OCI-LY7 (cell line): ENCODE results near the gene CDADC1. TPM values are rescaled to one million over a fixed set of nuclear protein-coding genes. Genes with fewer than 3 reads are reported as not detected.

Experiments
- BruUV-seq: library from RNA; stranded (reverse); fragments of 400-500 nt; replicated peaks from 2 replicates; lab custom pipeline; 2021; lab: Mats Ljungman, UMichigan
- CTCF ChIA-PET: fragments of 300-600 bp; sonication (Branson Sonifier 250); formaldehyde crosslinking; loops from one replicate; lab custom pipeline; 2022; ENCODE audit warnings: antibody characterized with exemption; ENCODE audit not compliant: unreplicated experiment; lab: Charles Lee
- POLR2A ChIA-PET: fragments of 300-600 bp; sonication (Branson Sonifier 250); formaldehyde crosslinking; loops from one replicate; lab custom pipeline; 2022; ENCODE audit warnings: antibody characterized with exemption; lab: Charles Lee
- DNase-seq: peaks from one replicate; pipeline ENCODE4 v3.0.0-alpha.2; 2015; ENCODE audit warnings: low spot score
- H2AFZ ChIP-seq: fragments of 200-600 bp; sonication (generic), shearing (Covaris generic); 2 replicates; pipeline ENCODE4 v1.6.1; 2014; ENCODE audit warnings: mild to moderate bottlenecking, antibody characterized with exemption, low read length, moderate library complexity
- H3K27ac ChIP-seq: fragments of 200-600 bp; sonication (generic); 2 replicates; pipeline ENCODE4 v1.5.1; 2014; ENCODE audit warnings: mixed run types, low read depth, mild to moderate bottlenecking, moderate library complexity, low read length, inconsistent platforms; ENCODE audit not compliant: poor library complexity, severe bottlenecking
- H3K36me3 ChIP-seq: fragments of 200-600 bp; sonication (generic); 2 replicates; pipeline ENCODE4 v1.6.1; 2014; ENCODE audit warnings: mild to moderate bottlenecking, antibody characterized with exemption, low read length, moderate library complexity, mixed read lengths; ENCODE audit not compliant: insufficient read depth
- H3K4me1 ChIP-seq: fragments of 200-600 bp; sonication (generic); 2 replicates; pipeline ENCODE4 v1.5.1; 2014; ENCODE audit warnings: mild to moderate bottlenecking, low read length; ENCODE audit not compliant: insufficient read depth, poor library complexity, severe bottlenecking
- H3K4me2 ChIP-seq: fragments of 200-600 bp; sonication (generic); 2 replicates; pipeline ENCODE4 v1.6.1; 2014; ENCODE audit warnings: mild to moderate bottlenecking, low read length
- H3K4me3 ChIP-seq: fragments of 200-600 bp; sonication (generic); 2 replicates; pipeline ENCODE4 v1.5.1; 2014; ENCODE audit warnings: mild to moderate bottlenecking, low read depth, low read length; ENCODE audit not compliant: poor library complexity, severe bottlenecking
- H3K79me2 ChIP-seq: fragments of 200-600 bp; sonication (generic); 2 replicates; pipeline ENCODE4 v1.6.1; 2016; ENCODE audit warnings: low read depth, mild to moderate bottlenecking, low read length, moderate library complexity, mixed read lengths; ENCODE audit not compliant: insufficient read depth
- H3K9me2 ChIP-seq: fragments of 200-600 bp; sonication (generic); 2 replicates; pipeline ENCODE4 v1.6.1; 2016; ENCODE audit warnings: mild to moderate bottlenecking, low read length, mixed read lengths; ENCODE audit not compliant: insufficient read depth
- H3K9me3 ChIP-seq: fragments of 200-600 bp; sonication (generic); 2 replicates; pipeline ENCODE4 v1.6.1; 2014; ENCODE audit warnings: mild to moderate bottlenecking, mixed run types, low read length, mixed read lengths
- H4K20me1 ChIP-seq: fragments of 200-600 bp; sonication (generic); 2 replicates; pipeline ENCODE4 v1.6.1; 2014; ENCODE audit warnings: mild to moderate bottlenecking, antibody characterized with exemption, low read length, moderate library complexity, mixed read lengths; ENCODE audit not compliant: insufficient read depth
- CTCF ChIP-seq: fragments of 200-600 bp; sonication (generic); conservative IDR thresholded peaks from 2 replicates; pipeline ENCODE4 v1.5.1; 2014; ENCODE audit warnings: mild to moderate bottlenecking, antibody characterized with exemption, low read length, moderate library complexity, mixed read lengths
- EZH2phosphoT487 ChIP-seq: fragments of 200-600 bp; sonication (generic); IDR thresholded peaks from 2 replicates; pipeline ENCODE4 v1.6.1; 2018; ENCODE audit warnings: low read depth, borderline replicate concordance, mild to moderate bottlenecking, mixed run types, antibody characterized with exemption, low read length, moderate library complexity, mixed read lengths
- intact Hi-C: fragments of 100-400 bp; cut with micrococcal nuclease; formaldehyde crosslinking; loops from one replicate; pipeline ENCODE4 v1.10.0; 2022; ENCODE audit not compliant: unreplicated experiment
- total RNA-seq, 2 experiments: library from RNA; depleted of rRNA in 1 of 2; stranded (reverse); fragments of >200 nt in 1 of 2; shearing (Covaris generic) in 1 of 2; gene quantifications; 2 replicates each; pipeline ENCODE4 v1.2.3, GENCODE V29; 2014 to 2022

CDADC1 gene
- total RNA-seq, 2 experiments from 2014 or later, result 9.1 to 12.5 TPM

GRCh38 chr13:49254007-49254406 lies 6.3 kb downstream of the CDADC1 start:
- BruUV-seq, result no TSS peak
- Histone ChIP-seq H3K4me2 (no peak overlapping the region), H3K9me3 (no peaks in the 10 kb centered on the region), H3K27ac (no peak overlapping the region), H3K4me1 (peaks cover 6% of the 10 kb centered on the region), H4K20me1 (no peaks in the 10 kb centered on the region), H3K9me2 (no peaks in the 10 kb centered on the region), H3K4me3 (no peak overlapping the region), H2AFZ (no peak overlapping the region), H3K36me3 (peaks cover 74% of the 10 kb centered on the region), H3K79me2 (peaks cover 4% of the 10 kb centered on the region; the same call in 1 of the 2 replicates)
- intact Hi-C loops, result no loop called here
- no peak for DNase-seq
- TF ChIP-seq EZH2phosphoT487 (no peak), CTCF (no peak)
- ChIA-PET CTCF (no interaction called here), POLR2A (no interaction called here)

- H3K36me3 ChIP-seq, result peaks cover 83% of the 10 kb centered on the region
- H3K4me2 ChIP-seq, result no peak overlapping the region
- no peak overlapping the region for H3K27ac ChIP-seq
- POLR2A ChIA-PET, result interaction anchor here (0.9 to 1.5 kb wide), 2 partner anchors 8 to 9 kb away, joined by 3 to 5 read pairs; partner anchors contain the start of gene CDADC1
- TF ChIP-seq CTCF (no peak), EZH2phosphoT487 (no peak)
- no peak overlapping the region for H3K4me3 ChIP-seq
- H2AFZ ChIP-seq, result no peak overlapping the region
- no peaks in the 10 kb centered on the region for H3K9me2 ChIP-seq
- CTCF ChIA-PET, result no interaction called here
- no peak for DNase-seq
- H3K4me1 ChIP-seq, result peaks cover 3% of the 10 kb centered on the region
- H4K20me1 ChIP-seq, result no peaks in the 10 kb centered on the region
- H3K9me3 ChIP-seq, result no peaks in the 10 kb centered on the region
- intact Hi-C loops, result no loop called here
- H3K79me2 ChIP-seq, result no peaks in the 10 kb centered on the region
- BruUV-seq, result TSS peak; percentile 29
Measured at GRCh38 chr13:49256841-49257240, 9.1 kb downstream of the CDADC1 start.

- no peaks in the 10 kb centered on the region for H4K20me1 ChIP-seq
- intact Hi-C loops, result no loop called here
- H3K9me2 ChIP-seq, result no peaks in the 10 kb centered on the region
- H3K4me3 ChIP-seq, result no peak overlapping the region
- ChIA-PET CTCF (no interaction called here), POLR2A (interaction anchor here (0.6 to 1.7 kb wide), 6 partner anchors 10 to 1430 kb away, joined by 3 to 5 read pairs (median 4); partner anchors contain the start of gene CDADC1)
- no peak overlapping the region for H3K27ac ChIP-seq
- DNase-seq, result no peak
- no peaks in the 10 kb centered on the region for H3K79me2 ChIP-seq
- no peaks in the 10 kb centered on the region for H3K4me1 ChIP-seq
- peaks cover 79% of the 10 kb centered on the region for H3K36me3 ChIP-seq
- no TSS peak for BruUV-seq
- no peak for TF ChIP-seq EZH2phosphoT487
- TF ChIP-seq CTCF, result no peak
- H2AFZ ChIP-seq, result no peak overlapping the region
- no peaks in the 10 kb centered on the region for H3K9me3 ChIP-seq
- H3K4me2 ChIP-seq, result no peak overlapping the region
Measured at GRCh38 chr13:49258089-49258796, 10.5 kb downstream of the CDADC1 start.
